Gastroesophageal sphincter (tissue), 4 donors: Measurements from ENCODE around the gene FAM9C. TPM values are rescaled to one million over a fixed set of nuclear protein-coding genes. Genes with fewer than 3 reads are reported as not detected.
A peak's percentile ranks its signal among the peaks of the same experiment; 100 is the strongest.

Experiments
- ATAC-seq: fragments of 150-250 bp; one replicate; pipeline ENCODE4 v1.9.1; 2016; ENCODE audit warnings: mild to moderate bottlenecking, moderate library complexity
- H3K27ac ChIP-seq, 4 donors: fragments of 200-600 bp; sonication (generic) in 3 of 4; 1 replicate in 3 of 4; 2 replicates in 1 of 4; pipeline ENCODE4 v1.5.1; 2016 to 2019
- H3K27me3 ChIP-seq: fragments of 200-600 bp; sonication (generic); one replicate; pipeline ENCODE4 v1.5.1; 2019
- H3K36me3 ChIP-seq, 2 donors: fragments of 200-600 bp; sonication (generic); one replicate each; pipeline ENCODE4 v1.5.1; 2019; ENCODE audit warnings: control low read depth in 1 of 2
- H3K4me1 ChIP-seq, 3 donors: fragments of 200-600 bp; sonication (generic); 1 replicate in 2 of 3; 2 replicates in 1 of 3; pipeline ENCODE4 v1.5.1; 2016 to 2019; ENCODE audit warnings: control low read depth in 2 of 3
- H3K4me3 ChIP-seq, 2 donors: fragments of 200-600 bp; sonication (generic); one replicate each; pipeline ENCODE4 v1.5.1; 2019; ENCODE audit warnings: mild to moderate bottlenecking in 1 of 2, moderate library complexity in 1 of 2
- H3K9me3 ChIP-seq, 3 donors: fragments of 200-600 bp; sonication (generic); one replicate each; pipeline ENCODE4 v1.5.1; 2017 to 2019; ENCODE audit warnings: control low read depth in 2 of 3
- CTCF ChIP-seq, 4 experiments: fragments of 200-600 bp in 2 of 4; fragments of 450-650 bp in 2 of 4; sonication (generic) in 1 of 4; IDR thresholded peaks; one replicate each; pipeline ENCODE4 v1.5.1; 2017 to 2019; ENCODE audit warnings: antibody characterized with exemption in 4 of 4, mild to moderate bottlenecking in 2 of 4, moderate library complexity in 2 of 4
- EP300 ChIP-seq: sonication (generic); formaldehyde crosslinking; IDR thresholded peaks from one replicate; pipeline ENCODE4 v1.6.1; 2017; ENCODE audit warnings: antibody characterized with exemption, mild to moderate bottlenecking
- POLR2A ChIP-seq, 2 donors: fragments of 450-650 bp; IDR thresholded peaks; one replicate each; pipeline ENCODE4 v1.6.1; 2017; ENCODE audit warnings: antibody characterized with exemption in 2 of 2, mild to moderate bottlenecking in 2 of 2, moderate library complexity in 1 of 2
- POLR2AphosphoS5 ChIP-seq: sonication (generic); formaldehyde crosslinking; IDR thresholded peaks from one replicate; pipeline ENCODE4 v1.6.1; 2017; ENCODE audit warnings: antibody characterized with exemption
- WGBS, 2 donors: methylation state at CpG; one replicate each; pipeline ENCODE4 v1.1.5; 2018; ENCODE audit warnings: low coverage in 1 of 2; 5-methylcytosine and 5-hydroxymethylcytosine counted together
- total RNA-seq, 4 donors: library from RNA; depleted of rRNA; stranded (reverse); fragments of >200 nt; gene quantifications; one replicate each; pipeline ENCODE4 v1.1.0, GENCODE V29; 2016

Gene FAM9C
- total RNA-seq, 4 donors from 2014 or later = not detected

GRCh38 chrX:13036896-13037295 lies 7.5 kb downstream of the FAM9C start:
- H3K36me3 ChIP-seq = no peaks in the 10 kb centered on the region
- 14 to 78% methylated on average over 1 to 2 of the region's 3 CpGs for WGBS, 2 donors
- H3K27ac ChIP-seq = no peak overlapping the region
- TF ChIP-seq POLR2A (IDR thresholded peaks at IDR 0.05) = no peak
- no peak for TF ChIP-seq EP300
- TF ChIP-seq POLR2AphosphoS5 = no peak
- no peak for TF ChIP-seq CTCF (IDR thresholded peaks at IDR 0.05)
- no peaks in the 10 kb centered on the region for H3K9me3 ChIP-seq
- no peaks in the 10 kb centered on the region for H3K4me1 ChIP-seq
- no peak for ATAC-seq
- no peak overlapping the region for H3K4me3 ChIP-seq
- H3K27me3 ChIP-seq = no peaks in the 10 kb centered on the region

GRCh38 chrX:13033193-13033592 lies 11.2 kb downstream of the FAM9C start:
- Histone ChIP-seq H3K27me3 (no peaks in the 10 kb centered on the region), H3K36me3 (no peaks in the 10 kb centered on the region), H3K4me1 (peaks cover 0 to 21% (median 0%) of the 10 kb centered on the region in 3 donors), H3K4me3 (no peak overlapping the region), H3K27ac (no peak overlapping the region), H3K9me3 (no peaks in the 10 kb centered on the region)
- 100% methylated on average over 2 of the region's 2 CpGs; no CpG with 5 or more reads in 1 of the 2 donors for WGBS, 2 donors
- ATAC-seq = no peak
- TF ChIP-seq CTCF (IDR thresholded peaks at IDR 0.05) = no peak

GRCh38 chrX:13029887-13030771 lies 14.3 kb downstream of the FAM9C start:
- WGBS, 2 donors = 38 to 63% methylated on average over 4 to 6 of the region's 8 CpGs
- H3K4me3 ChIP-seq = no peak overlapping the region
- H3K9me3 ChIP-seq = no peaks in the 10 kb centered on the region
- no peaks in the 10 kb centered on the region for H3K36me3 ChIP-seq
- ATAC-seq = no peak
- H3K27ac ChIP-seq = peak overlapping the region in 3 of 4 donors; percentile 8 to 37 (median 24)
- H3K27me3 ChIP-seq = no peaks in the 10 kb centered on the region
- TF ChIP-seq POLR2A (IDR thresholded peaks at IDR 0.05) (no peak), EP300 (no peak), POLR2AphosphoS5 (no peak), CTCF (IDR thresholded peaks at IDR 0.05) (no peak)
- peaks cover 0 to 21% (median 0%) of the 10 kb centered on the region in 3 donors for H3K4me1 ChIP-seq

- H3K27me3 ChIP-seq = no peaks in the 10 kb centered on the region
- TF ChIP-seq CTCF (IDR thresholded peaks at IDR 0.05) = no peak
- no peak for TF ChIP-seq POLR2A (IDR thresholded peaks at IDR 0.05)
- no peak for TF ChIP-seq POLR2AphosphoS5
- no peak for TF ChIP-seq EP300
- H3K36me3 ChIP-seq = no peaks in the 10 kb centered on the region
- H3K27ac ChIP-seq = peak overlapping the region in 3 of 4 donors; percentile 24 to 37 (median 32)
- H3K9me3 ChIP-seq = no peaks in the 10 kb centered on the region
- H3K4me3 ChIP-seq = no peak overlapping the region
- ATAC-seq = no peak
- peaks cover 0 to 21% (median 0%) of the 10 kb centered on the region in 3 donors for H3K4me1 ChIP-seq
Measured at GRCh38 chrX:13029637-13029886, 14.9 kb downstream of the FAM9C start.

- Histone ChIP-seq H3K36me3 (no peaks in the 10 kb centered on the region), H3K27me3 (no peaks in the 10 kb centered on the region), H3K27ac (peak overlapping the region in 3 of 4 donors; percentile 24 to 37 (median 32)), H3K9me3 (no peaks in the 10 kb centered on the region), H3K4me1 (peaks cover 0 to 21% (median 0%) of the 10 kb centered on the region in 3 donors), H3K4me3 (no peak overlapping the region)
- TF ChIP-seq CTCF (IDR thresholded peaks at IDR 0.05) (no peak), EP300 (no peak), POLR2A (IDR thresholded peaks at IDR 0.05) (no peak), POLR2AphosphoS5 (no peak)
- no peak for ATAC-seq
- WGBS, 2 donors = 0 to 19% methylated on average over 1 to 5 of the region's 6 CpGs
Measured at GRCh38 chrX:13028871-13029636, 15.4 kb downstream of the FAM9C start.
